BE2C (cell line): ENCODE data around the gene ULK4. TPM values are rescaled to one million over a fixed set of nuclear protein-coding genes. Genes with fewer than 3 reads are reported as not detected.

Source experiments
- DNase-seq: peaks from one replicate; pipeline ENCODE4 v3.0.0-alpha.2; 2020
- H3K27me3 ChIP-seq: fragments of 250-450 bp; sonication (Bioruptor Pico); 2 replicates; pipeline ENCODE4 v1.5.1; 2020; ENCODE audit warnings: mild to moderate bottlenecking
- H3K36me3 ChIP-seq: fragments of 250-450 bp; sonication (Bioruptor Pico); 2 replicates; pipeline ENCODE4 v1.5.1; 2020; ENCODE audit warnings: mild to moderate bottlenecking
- H3K4me1 ChIP-seq: fragments of 250-450 bp; sonication (Bioruptor Pico); 2 replicates; pipeline ENCODE4 v1.5.1; 2020
- H3K4me3 ChIP-seq: 2 replicates; pipeline ENCODE4 v1.5.1; 2011; ENCODE audit warnings: low read depth, low read length
- H3K9me3 ChIP-seq: fragments of 250-450 bp; sonication (Bioruptor Pico); 2 replicates; pipeline ENCODE4 v1.5.1; 2020
- polyA plus RNA-seq: library from polyadenylated mRNA; unstranded; fragments of >200 nt; gene quantifications from one replicate; pipeline ENCODE4 v1.2.1, GENCODE V29; 2012; ENCODE audit warnings: low read depth, missing spikeins; ENCODE audit not compliant: insufficient read length, insufficient read depth
- TF ChIP-seq, protein P1 (sequence below): IDR thresholded peaks from 2 replicates; pipeline ENCODE4 v1.5.1; 2012; ENCODE audit warnings: mild to moderate bottlenecking, low read depth, low read length

The ULK4 gene
- 0.54 TPM for polyA plus RNA-seq

DNA sequence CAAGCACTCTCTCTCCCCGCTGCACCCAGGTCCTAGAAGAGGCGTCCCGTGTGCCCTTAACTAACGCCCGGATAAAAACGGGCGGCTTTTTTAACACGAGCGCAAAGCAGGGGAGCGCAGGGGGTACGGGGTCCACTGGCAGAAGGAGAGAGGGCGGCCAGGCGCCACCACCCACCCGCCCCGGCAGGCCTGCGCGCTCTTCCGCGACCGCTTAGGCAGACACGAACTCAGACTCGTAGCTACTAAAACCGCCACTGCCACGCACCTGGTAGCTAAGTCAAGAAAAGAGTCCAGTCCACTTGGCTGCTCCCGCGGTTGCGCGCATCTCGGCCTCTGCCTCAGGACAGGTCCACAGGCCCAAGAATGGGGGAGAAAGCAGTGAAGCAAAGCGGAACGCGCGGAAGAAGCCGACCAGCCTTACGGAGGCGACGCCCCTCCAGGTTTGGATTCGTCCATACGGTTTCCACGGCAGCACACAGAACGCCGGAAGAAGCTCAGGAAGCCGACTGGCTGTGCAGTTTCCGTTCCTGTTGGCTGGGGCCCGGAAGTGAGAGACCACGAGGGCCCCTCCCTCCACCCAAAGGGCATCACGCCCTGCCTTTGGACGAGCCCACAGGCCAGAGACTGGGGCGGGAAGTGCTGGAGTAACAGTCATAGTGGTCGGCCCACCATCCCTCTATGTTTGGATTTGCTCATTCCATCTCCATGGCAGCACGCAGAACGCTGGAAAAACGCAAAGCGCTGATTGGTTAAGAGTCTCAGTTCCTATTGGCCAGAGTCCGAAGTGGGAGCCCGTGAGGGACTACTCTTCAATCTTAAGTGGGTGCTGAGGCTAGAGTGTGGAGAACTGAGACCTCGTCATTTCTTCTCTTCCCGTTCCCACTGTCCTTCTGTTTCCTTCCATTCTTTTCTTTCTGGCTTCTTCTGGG is at the start of gene ULK4:
Gene ULK4 (minus strand): TSS at position 353 of the 929 bp plus-strand sequence. CDS start 7,344 bp downstream, outside the sequence.
- Histone ChIP-seq H3K36me3 (no peaks in the 10 kb centered on the region), H3K9me3 (no peaks in the 10 kb centered on the region), H3K4me3 (peak within 1 kb of the TSS; percentile 81), H3K4me1 (no peaks in the 10 kb centered on the region), H3K27me3 (no peaks in the 10 kb centered on the region)
- DNase-seq: peak; percentile 90
- TF ChIP-seq, protein P1, sequence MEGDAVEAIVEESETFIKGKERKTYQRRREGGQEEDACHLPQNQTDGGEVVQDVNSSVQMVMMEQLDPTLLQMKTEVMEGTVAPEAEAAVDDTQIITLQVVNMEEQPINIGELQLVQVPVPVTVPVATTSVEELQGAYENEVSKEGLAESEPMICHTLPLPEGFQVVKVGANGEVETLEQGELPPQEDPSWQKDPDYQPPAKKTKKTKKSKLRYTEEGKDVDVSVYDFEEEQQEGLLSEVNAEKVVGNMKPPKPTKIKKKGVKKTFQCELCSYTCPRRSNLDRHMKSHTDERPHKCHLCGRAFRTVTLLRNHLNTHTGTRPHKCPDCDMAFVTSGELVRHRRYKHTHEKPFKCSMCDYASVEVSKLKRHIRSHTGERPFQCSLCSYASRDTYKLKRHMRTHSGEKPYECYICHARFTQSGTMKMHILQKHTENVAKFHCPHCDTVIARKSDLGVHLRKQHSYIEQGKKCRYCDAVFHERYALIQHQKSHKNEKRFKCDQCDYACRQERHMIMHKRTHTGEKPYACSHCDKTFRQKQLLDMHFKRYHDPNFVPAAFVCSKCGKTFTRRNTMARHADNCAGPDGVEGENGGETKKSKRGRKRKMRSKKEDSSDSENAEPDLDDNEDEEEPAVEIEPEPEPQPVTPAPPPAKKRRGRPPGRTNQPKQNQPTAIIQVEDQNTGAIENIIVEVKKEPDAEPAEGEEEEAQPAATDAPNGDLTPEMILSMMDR: no peak

DNA sequence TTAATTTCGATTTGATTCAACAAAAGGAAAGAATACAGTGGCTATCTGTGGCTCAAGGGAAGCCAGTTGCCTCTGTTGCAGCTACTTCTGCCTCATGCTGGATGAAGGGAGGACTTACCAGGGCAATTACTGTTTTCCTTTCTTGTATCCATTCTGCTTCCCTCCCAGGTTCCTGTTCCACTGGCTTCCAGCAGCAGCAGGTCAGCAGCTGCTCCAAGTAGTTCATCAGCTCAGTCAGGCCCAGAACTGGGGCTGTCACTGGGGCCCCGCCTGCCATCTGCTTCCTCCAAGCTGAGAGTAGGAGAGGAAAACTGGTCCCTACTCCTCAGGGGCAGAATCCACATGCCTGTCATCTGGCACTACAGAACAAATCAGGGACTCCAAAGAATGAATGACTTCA is 48.6 kb upstream of the ULK4 start:
- Histone ChIP-seq H3K9me3 (no peaks in the 10 kb centered on the region), H3K36me3 (no peaks in the 10 kb centered on the region), H3K4me3 (no peak overlapping the region), H3K27me3 (no peaks in the 10 kb centered on the region), H3K4me1 (no peaks in the 10 kb centered on the region)
- TF ChIP-seq, protein P1: no peak
- peak; percentile 23 for DNase-seq

DNA sequence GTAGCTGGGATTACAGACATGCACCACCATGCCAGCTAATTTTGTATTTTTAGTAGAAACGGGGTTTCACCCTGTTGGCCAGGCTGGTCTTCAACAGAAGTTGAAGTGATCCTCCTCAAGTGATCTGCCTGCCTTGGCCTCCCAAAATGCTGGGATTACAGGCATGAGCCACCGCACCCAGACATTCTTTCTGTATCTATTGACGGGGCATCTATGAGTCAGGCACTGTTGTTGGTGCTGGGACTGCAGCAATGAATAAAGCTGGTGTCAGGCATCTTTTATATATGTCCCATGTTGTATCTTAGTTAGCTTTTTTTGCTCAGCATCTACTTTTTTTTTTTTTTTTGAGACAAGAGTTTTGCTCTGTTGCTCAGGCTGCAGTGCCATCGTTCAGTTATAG is 47.6 kb upstream of the ULK4 start:
- Histone ChIP-seq H3K36me3 (no peaks in the 10 kb centered on the region), H3K9me3 (no peaks in the 10 kb centered on the region), H3K4me1 (no peaks in the 10 kb centered on the region), H3K4me3 (no peak overlapping the region), H3K27me3 (no peaks in the 10 kb centered on the region)
- DNase-seq: no peak
- TF ChIP-seq, protein P1: no peak

DNA sequence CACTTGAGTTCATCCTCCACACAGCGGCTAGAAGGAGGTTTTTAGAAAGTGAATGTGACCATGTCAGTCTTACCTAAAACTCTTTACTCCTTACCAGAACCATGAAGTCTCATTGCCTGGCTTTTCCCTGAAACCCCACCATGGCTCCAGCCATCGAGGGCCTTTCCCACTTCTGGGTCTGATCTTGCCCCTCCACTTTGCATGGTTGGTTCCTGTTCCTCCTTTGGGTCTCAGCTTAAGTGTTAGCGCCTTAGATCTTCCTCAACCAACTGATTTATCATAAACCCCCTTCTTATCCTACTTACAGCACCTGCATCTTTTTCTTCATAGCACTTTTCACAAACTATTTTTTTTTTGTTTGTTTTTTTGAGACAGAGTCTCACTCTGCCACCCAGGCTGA is 45.9 kb upstream of the ULK4 start:
- H3K9me3 ChIP-seq: no peaks in the 10 kb centered on the region
- TF ChIP-seq, protein P1: no peak
- DNase-seq: no peak

DNA sequence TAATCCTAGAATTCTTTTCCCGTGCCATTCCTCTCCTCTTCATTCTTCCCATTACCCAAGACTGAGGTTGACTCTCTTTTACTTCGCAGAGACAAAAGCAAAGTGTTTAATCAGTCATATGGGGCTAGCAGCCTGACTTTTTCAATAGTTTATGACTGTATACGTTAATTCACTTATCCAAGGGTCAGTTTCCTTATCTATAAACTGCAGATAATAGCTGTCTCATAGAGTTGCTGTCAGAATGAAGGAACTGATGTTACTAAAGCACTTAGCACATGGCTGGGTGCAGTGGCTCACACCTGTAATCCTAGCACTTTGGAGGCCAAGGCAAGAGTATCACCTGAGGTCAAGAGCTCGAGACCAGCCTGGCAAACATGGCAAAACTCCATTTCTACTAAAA is 43.5 kb upstream of the ULK4 start:
- Histone ChIP-seq H3K4me3 (no peak overlapping the region), H3K4me1 (no peaks in the 10 kb centered on the region), H3K9me3 (no peaks in the 10 kb centered on the region), H3K27me3 (no peaks in the 10 kb centered on the region), H3K36me3 (no peaks in the 10 kb centered on the region)
- TF ChIP-seq, protein P1: no peak
- DNase-seq: no peak

More for the DNA sequence above, 45.9 kb upstream of the ULK4 start:
- H3K4me3 ChIP-seq: no peak overlapping the region
- no peaks in the 10 kb centered on the region for H3K36me3 ChIP-seq
- no peaks in the 10 kb centered on the region for H3K27me3 ChIP-seq
- no peaks in the 10 kb centered on the region for H3K4me1 ChIP-seq

DNA sequence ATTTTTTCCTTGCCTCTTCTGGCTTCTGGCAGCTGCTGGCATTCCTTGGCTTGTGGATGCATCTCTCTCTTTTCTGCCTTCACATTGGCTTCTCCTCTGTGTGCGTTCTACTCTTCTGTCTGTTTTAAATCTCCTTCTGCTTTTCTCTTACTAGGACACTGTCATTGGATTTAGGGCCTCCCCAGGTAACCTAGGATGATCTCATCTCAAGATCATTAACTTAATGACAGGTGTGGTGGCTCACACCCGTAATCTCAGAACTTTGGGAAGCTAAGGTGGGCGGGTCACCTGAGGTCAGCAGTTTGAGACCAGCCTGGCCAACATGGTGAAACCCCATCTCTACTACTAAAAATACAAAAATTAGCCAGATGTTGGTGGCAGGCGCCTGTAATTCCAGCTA is 40.9 kb upstream of the ULK4 start:
- no peak for DNase-seq
- no peaks in the 10 kb centered on the region for H3K36me3 ChIP-seq

More for the DNA sequence above, 40.9 kb upstream of the ULK4 start:
- TF ChIP-seq, protein P1: no peak
- Histone ChIP-seq H3K27me3 (no peaks in the 10 kb centered on the region), H3K9me3 (no peaks in the 10 kb centered on the region), H3K4me3 (no peak overlapping the region), H3K4me1 (no peaks in the 10 kb centered on the region)
